ENCODE results near the gene ABLIM1. TPM values are rescaled to one million over a fixed set of nuclear protein-coding genes. Genes with fewer than 3 reads are reported as not detected.

The ABLIM1 gene
- total RNA-seq, 4 donors from 2014 or later = 56.9 to 108 (median 96.1) TPM

DNA sequence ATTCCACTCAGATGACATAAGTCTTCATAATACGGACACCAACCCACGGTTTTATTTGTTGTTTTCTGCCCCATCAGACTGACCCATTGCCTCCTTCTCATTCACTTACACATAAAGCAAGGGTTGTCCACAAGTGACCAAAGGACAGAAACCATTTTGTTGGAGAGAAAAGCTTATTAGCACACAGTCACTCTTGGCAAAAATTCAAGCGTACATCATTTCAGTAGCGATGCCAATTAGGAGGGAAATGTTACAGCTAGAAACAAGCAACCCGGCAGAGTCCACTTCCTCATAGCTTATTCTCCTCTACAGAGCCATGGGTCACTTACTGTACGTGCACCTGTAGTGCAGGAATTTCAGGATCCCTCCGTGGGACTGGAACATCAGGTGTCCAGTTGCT lies 23.0 kb downstream of the ABLIM1 start:
- TF ChIP-seq EP300 (IDR thresholded peaks at IDR 0.05; ENCODE audit: low read depth) (no peak), POLR2A (IDR thresholded peaks at IDR 0.05) (no peak), POLR2AphosphoS5 (IDR thresholded peaks at IDR 0.05) (no peak)
- TF ChIP-seq, protein P1, sequence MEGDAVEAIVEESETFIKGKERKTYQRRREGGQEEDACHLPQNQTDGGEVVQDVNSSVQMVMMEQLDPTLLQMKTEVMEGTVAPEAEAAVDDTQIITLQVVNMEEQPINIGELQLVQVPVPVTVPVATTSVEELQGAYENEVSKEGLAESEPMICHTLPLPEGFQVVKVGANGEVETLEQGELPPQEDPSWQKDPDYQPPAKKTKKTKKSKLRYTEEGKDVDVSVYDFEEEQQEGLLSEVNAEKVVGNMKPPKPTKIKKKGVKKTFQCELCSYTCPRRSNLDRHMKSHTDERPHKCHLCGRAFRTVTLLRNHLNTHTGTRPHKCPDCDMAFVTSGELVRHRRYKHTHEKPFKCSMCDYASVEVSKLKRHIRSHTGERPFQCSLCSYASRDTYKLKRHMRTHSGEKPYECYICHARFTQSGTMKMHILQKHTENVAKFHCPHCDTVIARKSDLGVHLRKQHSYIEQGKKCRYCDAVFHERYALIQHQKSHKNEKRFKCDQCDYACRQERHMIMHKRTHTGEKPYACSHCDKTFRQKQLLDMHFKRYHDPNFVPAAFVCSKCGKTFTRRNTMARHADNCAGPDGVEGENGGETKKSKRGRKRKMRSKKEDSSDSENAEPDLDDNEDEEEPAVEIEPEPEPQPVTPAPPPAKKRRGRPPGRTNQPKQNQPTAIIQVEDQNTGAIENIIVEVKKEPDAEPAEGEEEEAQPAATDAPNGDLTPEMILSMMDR (IDR thresholded peaks at IDR 0.05) = no peak
- intact Hi-C loops (cut with DNase I; ENCODE audit: low total_unique reads) (no loop called here), in situ Hi-C loops (cut with MboI; ENCODE audit: low pct_ligation_motif_present in 1 of 4, low pct_unique_long_range_greater_than_20kb in 1 of 4, low sequenced_read_pairs in 3 of 4) (no loop called here)
- no peak for DNase-seq
- H3K27ac ChIP-seq = peak overlapping the region; percentile 7 to 52 (median 23)
- no peaks in the 10 kb centered on the region for H3K36me3 ChIP-seq
- H3K9me3 ChIP-seq = no peaks in the 10 kb centered on the region
- H3K27me3 ChIP-seq = no peaks in the 10 kb centered on the region
- peaks cover 13 to 43% (median 29%) of the 10 kb centered on the region in 4 donors for H3K4me1 ChIP-seq
- WGBS, 2 donors (ENCODE audit: low coverage in 1 of 2) = 43 to 70% methylated on average over 2 to 7 of the region's 7 CpGs
- no peak overlapping the region for H3K4me3 ChIP-seq

DNA sequence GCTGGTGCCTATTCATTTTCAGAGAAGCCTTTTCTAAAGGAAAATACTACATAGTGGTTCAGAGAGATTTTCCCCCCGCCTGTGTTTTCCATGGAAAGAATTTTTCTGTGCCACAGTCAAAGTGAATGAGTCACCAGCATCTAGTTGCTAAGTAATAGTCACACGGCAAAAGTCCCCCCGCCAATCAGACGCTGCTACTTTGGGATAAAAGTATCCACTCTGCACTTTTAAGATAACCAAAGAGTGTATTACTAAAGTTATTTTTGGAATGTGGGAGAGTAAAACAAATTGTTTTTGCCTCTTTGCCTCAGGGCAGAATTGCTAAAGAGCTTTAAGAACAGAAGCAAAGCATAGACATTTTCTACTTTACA lies 23.5 kb downstream of the ABLIM1 start:
- 57 to 59% methylated on average over 4 of the region's 4 CpGs for WGBS, 2 donors (ENCODE audit: low coverage in 1 of 2)
- in situ Hi-C loops (cut with MboI; ENCODE audit: low pct_ligation_motif_present in 1 of 4, low pct_unique_long_range_greater_than_20kb in 1 of 4, low sequenced_read_pairs in 3 of 4) = no loop called here
- Histone ChIP-seq H3K36me3 (no peaks in the 10 kb centered on the region), H3K4me3 (no peak overlapping the region), H3K27me3 (no peaks in the 10 kb centered on the region), H3K27ac (peak overlapping the region; percentile 7 to 53 (median 40)), H3K4me1 (peaks cover 13 to 43% (median 29%) of the 10 kb centered on the region in 4 donors), H3K9me3 (no peaks in the 10 kb centered on the region)
- DNase-seq = no peak
- no peak for TF ChIP-seq POLR2A (IDR thresholded peaks at IDR 0.05)
- TF ChIP-seq POLR2AphosphoS5 (IDR thresholded peaks at IDR 0.05) = peak in 1 of 3 donors; percentile 36
- intact Hi-C loops (cut with DNase I; ENCODE audit: low total_unique reads) = no loop called here

DNA sequence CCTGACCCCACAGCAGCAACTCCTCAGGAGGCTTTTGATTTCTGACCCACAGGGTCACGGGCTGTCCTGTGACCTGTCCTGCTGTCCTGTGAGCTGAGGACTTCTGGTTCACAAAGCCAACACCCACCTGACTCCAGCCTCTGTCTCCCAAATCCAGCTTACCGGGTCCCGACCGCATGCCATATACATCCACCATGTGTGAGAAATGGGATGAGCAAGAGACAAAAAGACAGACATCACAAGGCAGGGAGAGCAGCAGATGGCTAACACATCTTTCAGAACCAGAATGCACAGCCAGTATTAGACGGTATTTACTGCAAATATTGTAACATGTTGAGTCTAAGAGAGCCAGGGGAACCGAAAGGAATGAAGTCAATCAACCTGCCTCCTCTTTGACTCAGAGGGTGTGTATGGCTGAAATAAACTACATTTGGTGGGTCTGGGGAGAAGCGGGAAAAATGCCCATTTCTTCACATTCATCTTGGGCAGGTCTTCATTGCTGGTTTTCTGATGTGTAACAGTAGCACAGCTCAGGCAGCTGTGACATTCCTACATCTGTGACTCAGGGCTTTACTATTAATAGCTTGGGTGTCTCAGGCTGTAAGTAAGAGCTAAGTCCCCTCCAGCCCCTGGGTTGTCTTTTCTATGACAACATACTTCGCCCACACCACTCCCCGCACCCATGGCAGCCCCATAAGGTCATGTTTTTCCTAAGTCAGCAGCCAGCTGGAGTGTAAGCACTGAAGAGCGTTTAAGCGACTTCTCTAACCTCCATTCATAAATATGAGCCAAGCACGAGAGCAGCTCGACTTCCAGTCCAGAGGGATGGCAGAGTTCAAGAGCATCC lies 25.0 kb downstream of the ABLIM1 start:
- in situ Hi-C loops (cut with MboI; ENCODE audit: low pct_ligation_motif_present in 1 of 4, low pct_unique_long_range_greater_than_20kb in 1 of 4, low sequenced_read_pairs in 3 of 4) (no loop called here), intact Hi-C loops (cut with DNase I; ENCODE audit: low total_unique reads) (no loop called here)
- H3K4me3 ChIP-seq = no peak overlapping the region
- peaks cover 13 to 43% (median 29%) of the 10 kb centered on the region in 4 donors for H3K4me1 ChIP-seq
- no peaks in the 10 kb centered on the region for H3K36me3 ChIP-seq
- H3K27me3 ChIP-seq = no peaks in the 10 kb centered on the region
- DNase-seq = no peak
- TF ChIP-seq, protein P1 (IDR thresholded peaks at IDR 0.05) = no peak
- peak; percentile 13 to 44 (median 43) for TF ChIP-seq POLR2AphosphoS5 (IDR thresholded peaks at IDR 0.05)
- TF ChIP-seq POLR2A (IDR thresholded peaks at IDR 0.05) = no peak
- no peak for TF ChIP-seq EP300 (IDR thresholded peaks at IDR 0.05; ENCODE audit: low read depth)
- peak overlapping the region; percentile 25 to 65 (median 59) for H3K27ac ChIP-seq
- 44 to 58% methylated on average over 4 to 13 of the region's 13 CpGs for WGBS, 2 donors (ENCODE audit: low coverage in 1 of 2)
- H3K9me3 ChIP-seq = no peaks in the 10 kb centered on the region

DNA sequence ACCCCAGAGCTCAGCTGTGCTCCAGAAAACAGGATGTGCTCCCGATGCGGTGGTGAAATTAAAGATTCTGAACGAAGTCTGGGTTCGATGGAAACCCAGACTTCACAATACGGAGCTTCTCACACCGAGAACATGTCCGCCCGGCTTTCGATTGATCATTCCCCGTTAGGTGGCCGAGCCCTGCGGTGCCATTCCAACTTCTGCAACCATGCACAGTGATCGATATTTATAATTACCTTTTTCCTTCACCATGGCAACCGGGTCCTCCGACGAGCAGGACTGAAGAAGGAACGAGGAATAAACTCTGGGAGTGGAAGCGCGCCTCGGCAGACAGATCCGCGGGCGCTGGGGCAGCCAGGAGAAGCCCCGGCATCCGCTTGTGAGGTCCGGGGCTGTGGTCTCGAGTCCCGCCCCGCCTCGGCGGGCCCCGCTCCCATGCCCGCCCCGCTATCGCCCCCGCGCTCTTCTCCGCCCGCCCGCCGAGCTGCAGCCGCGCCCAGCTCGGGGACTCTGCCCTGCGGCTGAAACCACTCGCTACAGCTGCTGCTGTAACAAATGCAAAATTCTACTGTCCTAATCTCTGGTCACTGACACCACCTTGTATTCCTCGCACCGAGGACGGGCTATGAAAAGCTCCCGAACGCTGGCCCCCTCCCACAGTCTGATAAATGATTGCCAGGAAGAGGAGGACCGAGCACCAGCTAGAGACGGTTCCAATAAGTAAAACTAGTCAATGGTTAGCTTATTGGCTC lies 26.2 kb downstream of the ABLIM1 start:
- in situ Hi-C loops (cut with MboI; ENCODE audit: low pct_ligation_motif_present in 1 of 4, low pct_unique_long_range_greater_than_20kb in 1 of 4, low sequenced_read_pairs in 3 of 4) = no loop called here
- 5 to 7% methylated on average over 3 to 53 of the region's 53 CpGs for WGBS, 2 donors (ENCODE audit: low coverage in 1 of 2)
- intact Hi-C loops (cut with DNase I; ENCODE audit: low total_unique reads) = no loop called here
- TF ChIP-seq POLR2AphosphoS5 (IDR thresholded peaks at IDR 0.05) = peak in 1 of 3 donors; percentile 41
- no peak for TF ChIP-seq POLR2A (IDR thresholded peaks at IDR 0.05)
- TF ChIP-seq, protein P1 (IDR thresholded peaks at IDR 0.05) = peak in 1 of 5 experiments; percentile 14
- Histone ChIP-seq H3K36me3 (no peaks in the 10 kb centered on the region), H3K4me1 (peaks cover 13 to 43% (median 29%) of the 10 kb centered on the region in 4 donors), H3K27me3 (no peaks in the 10 kb centered on the region), H3K4me3 (peak overlapping the region; percentile 41 to 56 (median 54)), H3K9me3 (no peaks in the 10 kb centered on the region), H3K27ac (peak overlapping the region; percentile 25 to 65 (median 59))
- DNase-seq = peak; percentile 57

Data from transverse colon (tissue), 4 donors.